ENCODE data around the gene NEU2.

GRCh38 chr2:233082931-233083755 is 50.7 kb downstream of the NEU2 start:
- no peak for TF ChIP-seq POLR2A (IDR thresholded peaks at IDR 0.05; ENCODE audit: low read length)
- no peak for TF ChIP-seq CTCF (IDR thresholded peaks at IDR 0.05)
- no peak for TF ChIP-seq REST (IDR thresholded peaks at IDR 0.05)
- TF ChIP-seq CHD2 (IDR thresholded peaks at IDR 0.05; ENCODE audit: low read length, partially characterized antibody): no peak

Measured in A549 (cell line).